GM12874 (cell line): ENCODE measurements around the gene PEX10.

Source experiments
- TF ChIP-seq, protein P1 (sequence below): IDR thresholded peaks from 2 replicates; pipeline ENCODE4 v1.5.1; 2011; ENCODE audit warnings: low read depth, mild to moderate bottlenecking, control low read depth, low read length, moderate library complexity; ENCODE audit not compliant: insufficient read depth

PEX10 gene

DNA sequence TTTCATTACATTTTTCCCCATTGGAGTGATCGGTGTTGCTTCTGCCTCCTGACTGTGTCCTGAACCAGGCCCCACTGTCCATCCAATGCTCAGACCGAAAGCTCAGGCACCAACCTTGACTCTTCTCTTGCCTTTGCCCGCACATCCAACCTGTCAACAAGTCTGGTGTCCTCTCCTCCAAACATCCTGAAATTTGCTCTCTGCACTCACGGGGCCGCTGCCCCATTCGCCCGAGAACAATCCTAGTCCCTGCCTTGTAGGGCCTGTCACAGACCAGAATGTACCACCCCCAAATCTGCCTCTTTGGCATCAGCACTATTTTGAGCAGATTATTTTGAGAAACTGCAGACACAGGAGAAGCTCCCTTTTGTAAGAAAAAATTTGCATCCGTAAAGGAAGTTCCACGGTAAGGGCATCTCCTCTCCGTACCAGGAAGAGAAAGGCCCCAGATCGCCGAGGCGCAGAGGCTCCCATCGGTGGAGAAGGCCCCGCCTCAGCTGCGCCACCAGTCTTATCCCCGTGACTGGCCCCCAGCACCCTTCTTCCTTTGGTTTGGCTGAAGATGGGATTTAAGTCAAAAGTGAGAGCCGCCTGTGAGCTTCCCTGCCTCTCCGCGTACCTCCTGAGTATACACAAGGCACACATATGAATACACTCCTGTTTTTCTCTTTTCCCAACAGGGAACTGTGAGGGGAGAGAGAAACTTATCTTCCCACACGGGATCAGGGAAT, 28.1 kb downstream of the PEX10 start:
- TF ChIP-seq, protein P1, sequence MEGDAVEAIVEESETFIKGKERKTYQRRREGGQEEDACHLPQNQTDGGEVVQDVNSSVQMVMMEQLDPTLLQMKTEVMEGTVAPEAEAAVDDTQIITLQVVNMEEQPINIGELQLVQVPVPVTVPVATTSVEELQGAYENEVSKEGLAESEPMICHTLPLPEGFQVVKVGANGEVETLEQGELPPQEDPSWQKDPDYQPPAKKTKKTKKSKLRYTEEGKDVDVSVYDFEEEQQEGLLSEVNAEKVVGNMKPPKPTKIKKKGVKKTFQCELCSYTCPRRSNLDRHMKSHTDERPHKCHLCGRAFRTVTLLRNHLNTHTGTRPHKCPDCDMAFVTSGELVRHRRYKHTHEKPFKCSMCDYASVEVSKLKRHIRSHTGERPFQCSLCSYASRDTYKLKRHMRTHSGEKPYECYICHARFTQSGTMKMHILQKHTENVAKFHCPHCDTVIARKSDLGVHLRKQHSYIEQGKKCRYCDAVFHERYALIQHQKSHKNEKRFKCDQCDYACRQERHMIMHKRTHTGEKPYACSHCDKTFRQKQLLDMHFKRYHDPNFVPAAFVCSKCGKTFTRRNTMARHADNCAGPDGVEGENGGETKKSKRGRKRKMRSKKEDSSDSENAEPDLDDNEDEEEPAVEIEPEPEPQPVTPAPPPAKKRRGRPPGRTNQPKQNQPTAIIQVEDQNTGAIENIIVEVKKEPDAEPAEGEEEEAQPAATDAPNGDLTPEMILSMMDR, result no peak

DNA sequence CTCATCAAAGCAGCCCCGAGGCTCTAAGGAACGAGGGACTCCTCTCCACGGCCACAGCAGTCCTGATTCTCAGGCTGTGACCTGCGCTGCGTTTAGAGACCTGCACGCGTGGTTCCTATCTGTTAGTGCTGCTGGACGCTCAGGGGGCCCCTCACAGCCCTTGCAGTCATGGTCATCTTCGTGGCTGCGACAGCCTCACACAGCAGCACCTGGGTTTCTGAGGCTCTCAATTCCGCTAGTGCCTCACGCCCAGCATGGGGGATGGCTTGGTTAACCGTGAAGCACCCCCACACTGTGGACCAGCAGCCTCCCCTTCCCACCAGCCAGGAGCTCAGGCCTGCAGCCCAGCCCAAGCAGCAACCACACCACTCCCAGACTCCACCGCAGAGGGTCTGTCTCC, 28.8 kb downstream of the PEX10 start:
- TF ChIP-seq, protein P1, result no peak

- TF ChIP-seq, protein P1, result peak; percentile 69
Observed at GRCh38 chr1:2382621-2383361, 29.6 kb downstream of the PEX10 start.

GRCh38 chr1:2381741-2382620, 30.4 kb downstream of the PEX10 start:
- TF ChIP-seq, protein P1, result peak; percentile 94

DNA sequence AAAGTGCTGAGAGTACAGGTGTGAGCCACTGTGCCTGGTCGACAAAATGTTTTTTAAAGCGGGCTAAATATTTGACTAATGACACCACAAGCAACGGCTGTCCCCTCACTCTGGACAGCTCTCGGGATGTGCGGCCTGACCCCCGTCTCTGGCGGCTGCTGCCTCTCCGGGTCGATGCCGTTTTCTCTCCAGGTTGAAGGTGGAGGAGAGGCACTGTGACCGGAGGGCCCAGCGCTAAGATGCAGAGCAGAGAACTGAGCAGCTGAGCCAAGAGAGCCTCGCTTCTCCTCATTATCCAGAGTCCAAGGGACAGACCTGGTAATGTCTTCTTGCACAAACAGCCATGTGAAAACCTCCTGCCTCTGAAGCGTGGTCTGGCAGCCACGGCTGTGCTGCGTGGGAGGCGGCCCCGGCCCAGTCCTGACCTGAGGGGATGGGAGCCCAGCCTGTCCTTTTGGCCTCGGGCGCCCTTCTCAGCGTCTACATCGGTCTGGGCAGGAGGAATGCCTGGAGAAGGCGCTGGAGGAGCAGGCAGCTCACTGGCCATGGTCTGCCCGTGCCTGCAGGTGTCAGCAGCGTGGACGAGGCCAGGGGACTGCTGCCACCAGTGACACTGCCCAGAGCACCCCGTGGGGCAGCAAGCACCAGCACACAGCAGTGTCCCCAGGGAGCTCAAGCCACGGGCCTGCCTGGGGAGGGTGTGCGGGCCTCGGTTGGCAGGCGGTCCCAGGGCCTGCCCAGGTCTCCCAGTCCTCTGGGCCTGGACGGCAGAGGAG, 31.4 kb downstream of the PEX10 start:
- TF ChIP-seq, protein P1, result no peak

DNA sequence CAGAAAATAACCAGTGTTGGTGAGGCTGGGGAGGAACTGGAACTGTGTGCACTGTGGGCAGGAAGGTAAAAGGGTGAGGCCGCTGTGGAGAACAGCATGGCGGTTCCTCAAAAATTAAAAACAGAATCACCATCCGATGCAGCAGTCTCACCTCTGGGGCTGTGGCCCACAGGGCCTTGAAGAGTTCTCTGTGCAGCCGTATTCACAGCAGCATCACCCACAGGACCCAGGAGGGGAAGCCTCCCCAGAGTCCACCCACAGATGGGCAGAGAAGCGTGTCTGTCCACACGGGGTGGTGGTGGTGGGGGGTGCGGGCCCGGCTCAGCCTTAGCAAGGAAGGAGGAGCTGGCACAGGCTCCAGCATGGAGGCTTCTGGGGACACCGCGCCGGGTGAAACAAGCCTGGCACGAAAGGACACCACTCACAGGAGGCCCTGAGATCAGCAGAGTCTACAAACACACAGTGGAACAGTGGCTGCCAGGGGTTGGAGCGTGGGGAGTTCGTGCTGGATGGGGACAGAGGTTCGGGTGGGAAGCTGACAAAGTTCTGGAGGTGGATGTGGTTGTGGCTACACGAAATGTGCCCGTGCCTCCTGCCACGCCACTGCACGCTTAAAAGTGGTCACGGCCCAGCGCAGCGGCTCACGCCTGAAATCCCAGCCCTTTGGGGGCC, 32.5 kb downstream of the PEX10 start:
- TF ChIP-seq, protein P1, result no peak
